ENCODE data around the gene APH1A. TPM values are rescaled to one million over a fixed set of nuclear protein-coding genes. Genes with fewer than 3 reads are reported as not detected.
A peak's percentile ranks its signal among the peaks of the same experiment; 100 is the strongest.
"Not testable (repeated sequence)": the region's sequence is repeated elsewhere in the genome, so short reads cannot be mapped to it uniquely, and the experiment has no call there.

Gene APH1A
- polyA plus RNA-seq, 1 donor, result 112 TPM

GRCh38 chr1:150267896-150268295, 920 bp downstream of the APH1A start:
- DNase-seq, result no peak

- no peak for DNase-seq
Observed at GRCh38 chr1:150263549-150263948, 5.3 kb downstream of the APH1A start.

GRCh38 chr1:150262388-150263320, 6.2 kb downstream of the APH1A start:
- no peak for DNase-seq

GRCh38 chr1:150261367-150261766, 7.4 kb downstream of the APH1A start:
- DNase-seq, result no peak

GRCh38 chr1:150259758-150260669, 8.8 kb downstream of the APH1A start:
- no peak for DNase-seq

- no peak for DNase-seq
Observed at GRCh38 chr1:150259217-150259616, 9.6 kb downstream of the APH1A start.

GRCh38 chr1:150257624-150258585, 10.9 kb downstream of the APH1A start, which contains the start of gene CA14:
Gene CA14 (plus strand): TSS chr1:150257774. CDS start chr1:150258129, 355 bp downstream.
- no peak for DNase-seq

GRCh38 chr1:150256554-150257341, 12.1 kb downstream of the APH1A start:
- DNase-seq, result no peak

- DNase-seq, result no peak
Observed at GRCh38 chr1:150256198-150256553, 12.6 kb downstream of the APH1A start.

- no peak for DNase-seq
Observed at GRCh38 chr1:150249936-150250335, 18.9 kb downstream of the APH1A start.

GRCh38 chr1:150243003-150243402, 25.8 kb downstream of the APH1A start:
- DNase-seq, result no peak

- DNase-seq, result no peak
Observed at GRCh38 chr1:150237746-150238145, 31.1 kb downstream of the APH1A start.

- not testable (repeated sequence) for DNase-seq
Observed at GRCh38 chr1:150237176-150237575, 31.6 kb downstream of the APH1A start.

GRCh38 chr1:150236614-150237100, 32.2 kb downstream of the APH1A start:
- DNase-seq, result no peak

GRCh38 chr1:150235852-150236613, 32.8 kb downstream of the APH1A start, which contains the start of gene ANP32E:
Gene ANP32E (minus strand): TSS chr1:150236112. CDS start chr1:150235786, 326 bp downstream.
- peak; percentile 98 for DNase-seq

- peak; percentile 51 for DNase-seq
Observed at GRCh38 chr1:150235294-150235851, 33.4 kb downstream of the APH1A start.

GRCh38 chr1:150234566-150235293, 34.1 kb downstream of the APH1A start:
- peak; percentile 87 for DNase-seq

- no peak for DNase-seq
Observed at GRCh38 chr1:150234309-150234565, 34.6 kb downstream of the APH1A start.

Measured in hindlimb muscle (tissue), 1 donor.